LNCaP clone FGC (cell line): ENCODE data around the gene PAM.
"Not testable (repeated sequence)": the region's sequence is repeated elsewhere in the genome, so short reads cannot be mapped to it uniquely, and the experiment has no call there.

Experiments used
- DNase-seq: peaks from one replicate; pipeline ENCODE4 v3.0.0-alpha.2; 2011; ENCODE audit warnings: low read depth
- H3K4me3 ChIP-seq: 2 replicates; pipeline ENCODE4 v1.5.1; 2011; ENCODE audit warnings: mild to moderate bottlenecking, low read depth, low read length, control low read depth
- CTCF ChIP-seq: IDR thresholded peaks from 2 replicates; pipeline ENCODE4 v1.5.1; 2012; ENCODE audit warnings: mild to moderate bottlenecking; ENCODE audit not compliant: control insufficient read depth, insufficient read depth; ENCODE audit errors: extremely low read depth

The PAM gene

DNA sequence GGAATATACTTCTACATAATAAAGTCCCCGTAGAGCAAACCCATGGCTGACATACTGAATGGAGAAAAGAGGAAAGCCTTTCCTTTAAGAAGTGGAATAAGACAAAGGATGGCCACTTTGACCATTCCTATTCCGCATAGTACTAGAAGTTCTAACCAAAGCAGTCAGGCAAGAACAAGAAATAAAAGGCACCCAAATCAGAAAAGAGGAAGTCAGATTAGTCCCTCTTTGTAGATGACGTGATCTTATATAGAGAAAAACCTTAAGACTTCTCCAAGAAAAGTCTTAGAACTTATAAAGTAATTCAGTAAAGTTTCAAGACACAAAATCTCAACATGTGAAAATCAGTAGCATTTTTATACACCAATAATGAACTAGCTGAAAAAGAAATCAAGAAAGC, 231.0 kb downstream of the PAM start:
- no peak for DNase-seq
- no peak for TF ChIP-seq CTCF
- no peak overlapping the region for H3K4me3 ChIP-seq

DNA sequence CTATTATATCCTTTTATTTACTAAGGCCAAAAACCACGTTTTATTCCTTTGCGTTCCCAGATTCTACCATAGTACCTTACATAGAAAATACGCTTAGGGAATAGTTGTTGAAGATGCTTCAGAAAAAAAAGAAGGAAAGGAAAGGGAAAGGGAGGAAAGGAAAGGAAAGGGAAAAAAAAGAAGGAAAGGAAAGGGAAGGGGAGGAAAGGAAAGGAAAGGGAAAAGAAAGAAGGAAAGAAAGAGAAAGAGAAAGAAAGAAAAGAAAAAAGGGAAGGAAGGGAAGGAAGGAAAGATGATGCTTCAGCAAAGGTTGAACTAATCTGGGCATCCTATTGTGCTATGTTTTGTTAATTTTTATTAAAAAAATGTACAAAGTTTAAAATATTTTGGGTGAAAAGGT, 233.4 kb downstream of the PAM start:
- DNase-seq = no peak
- TF ChIP-seq CTCF = no peak

DNA sequence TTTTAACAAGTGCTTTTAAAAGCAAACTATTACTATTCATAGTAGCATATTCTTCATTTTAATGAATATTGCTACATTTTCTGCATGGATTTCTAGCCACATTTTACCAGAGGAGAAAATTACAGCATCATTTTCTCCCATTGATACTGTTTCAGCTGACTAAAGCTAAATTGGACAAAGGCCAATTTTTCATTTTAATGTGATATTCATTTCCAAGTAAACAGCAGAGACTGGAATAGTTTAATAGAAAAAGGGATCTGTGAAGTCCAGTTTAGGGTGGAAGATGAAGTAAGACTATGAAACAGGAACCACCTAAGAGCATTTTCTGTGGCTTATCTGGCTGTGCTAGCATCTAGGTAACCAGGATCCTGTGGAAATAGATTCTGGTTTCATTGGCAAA, 236.7 kb downstream of the PAM start:
- no peak overlapping the region for H3K4me3 ChIP-seq
- no peak for DNase-seq
- no peak for TF ChIP-seq CTCF

More for the DNA sequence above, 233.4 kb downstream of the PAM start:
- no peak overlapping the region for H3K4me3 ChIP-seq

DNA sequence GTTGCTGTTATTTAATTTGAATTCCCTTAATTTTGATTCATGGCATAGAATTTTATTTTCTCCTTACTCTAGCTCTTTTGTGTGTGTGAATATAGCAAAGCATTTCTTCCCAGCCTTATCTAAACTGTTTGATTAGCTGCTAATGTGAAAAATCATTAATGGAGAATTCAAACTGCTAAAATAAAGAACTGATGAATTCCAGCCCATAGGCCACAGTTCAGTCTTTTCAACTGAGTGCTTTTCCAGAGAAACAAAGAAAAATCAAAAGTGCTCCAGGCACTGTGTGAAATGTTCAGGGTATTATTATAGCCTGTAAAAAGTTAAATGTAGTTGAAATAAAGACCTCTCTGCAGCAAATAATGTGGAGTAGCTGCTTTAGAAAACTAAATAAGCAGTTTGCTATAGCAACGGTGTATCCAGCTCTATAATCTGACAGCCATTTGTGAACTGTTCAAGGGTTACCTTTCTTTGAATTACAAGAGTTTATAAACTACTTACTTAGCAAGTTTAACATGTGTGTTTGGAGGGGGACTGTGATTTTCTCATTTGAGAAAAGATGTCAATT, 241.0 kb downstream of the PAM start:
- no peak for DNase-seq
- TF ChIP-seq CTCF = no peak

GRCh38 chr5:102998224-102998623, 243.1 kb downstream of the PAM start:
- no peak for DNase-seq

More for the DNA sequence above, 241.0 kb downstream of the PAM start:
- no peak overlapping the region for H3K4me3 ChIP-seq

DNA sequence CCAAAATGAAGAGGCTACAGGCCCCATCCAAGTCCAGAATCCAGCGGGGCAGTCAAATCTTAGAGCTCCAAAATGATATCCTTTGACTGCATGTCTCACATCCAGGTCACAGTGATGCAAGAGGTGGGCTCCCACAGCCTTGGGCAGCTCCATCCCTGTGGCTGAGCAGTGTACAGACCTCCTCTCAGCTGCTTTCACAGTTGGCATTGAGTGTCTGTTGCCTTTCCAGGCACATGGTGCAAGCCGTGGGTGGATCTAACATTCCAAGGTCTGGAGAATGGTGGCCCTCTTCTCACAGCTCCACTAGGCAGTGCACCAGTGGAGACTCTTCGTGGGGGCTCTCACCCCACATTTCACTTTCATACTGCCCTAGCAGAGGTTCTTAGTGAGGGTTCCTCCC, 244.1 kb downstream of the PAM start:
- no peak overlapping the region for H3K4me3 ChIP-seq
- TF ChIP-seq CTCF = no peak
- DNase-seq = no peak

More at GRCh38 chr5:102998224-102998623, 243.1 kb downstream of the PAM start:
- H3K4me3 ChIP-seq = no peak overlapping the region
- no peak for TF ChIP-seq CTCF

GRCh38 chr5:102999621-103000020, 244.5 kb downstream of the PAM start:
- H3K4me3 ChIP-seq, DNase-seq: not testable (repeated sequence)
